IPS DF 6.9 (cell line): ENCODE measurements around the gene BNIPL.
A peak's percentile ranks its signal among the peaks of the same experiment; 100 is the strongest.

ENCODE experiments used
- DNase-seq: peaks from one replicate; pipeline ENCODE4 v3.0.0-alpha.2; 2013; ENCODE audit warnings: low read depth, low spot score
- H3K27ac ChIP-seq: one replicate; pipeline ENCODE4 v1.5.1; 2013; ENCODE audit warnings: low read length, control low read depth
- H3K27me3 ChIP-seq: 2 replicates; pipeline ENCODE4 v1.6.1; 2013; ENCODE audit warnings: mild to moderate bottlenecking, low read length; ENCODE audit not compliant: control insufficient read depth, insufficient read depth
- H3K36me3 ChIP-seq: 2 replicates; pipeline ENCODE4 v1.6.1; 2013; ENCODE audit warnings: low read length; ENCODE audit not compliant: control insufficient read depth, insufficient read depth
- H3K4me1 ChIP-seq: 2 replicates; pipeline ENCODE4 v1.6.1; 2013; ENCODE audit warnings: low read length; ENCODE audit not compliant: control insufficient read depth, insufficient read depth
- H3K4me3 ChIP-seq: 2 replicates; pipeline ENCODE4 v1.5.1; 2013; ENCODE audit warnings: mild to moderate bottlenecking, low read length
- H3K9me3 ChIP-seq: 2 replicates; pipeline ENCODE4 v1.6.1; 2013; ENCODE audit warnings: low read length, inconsistent platforms; ENCODE audit not compliant: control insufficient read depth, insufficient read depth
- WGBS: extraction: QIAGEN DNeasy Blood & Tissue Kit; methylation state at CpG from one replicate; pipeline ENCODE4 v1.1.7; 2013; ENCODE audit warnings: mixed read lengths, missing lambda C conversion rate; ENCODE audit not compliant: insufficient read length, insufficient coverage; 5-methylcytosine and 5-hydroxymethylcytosine counted together

BNIPL gene

DNA sequence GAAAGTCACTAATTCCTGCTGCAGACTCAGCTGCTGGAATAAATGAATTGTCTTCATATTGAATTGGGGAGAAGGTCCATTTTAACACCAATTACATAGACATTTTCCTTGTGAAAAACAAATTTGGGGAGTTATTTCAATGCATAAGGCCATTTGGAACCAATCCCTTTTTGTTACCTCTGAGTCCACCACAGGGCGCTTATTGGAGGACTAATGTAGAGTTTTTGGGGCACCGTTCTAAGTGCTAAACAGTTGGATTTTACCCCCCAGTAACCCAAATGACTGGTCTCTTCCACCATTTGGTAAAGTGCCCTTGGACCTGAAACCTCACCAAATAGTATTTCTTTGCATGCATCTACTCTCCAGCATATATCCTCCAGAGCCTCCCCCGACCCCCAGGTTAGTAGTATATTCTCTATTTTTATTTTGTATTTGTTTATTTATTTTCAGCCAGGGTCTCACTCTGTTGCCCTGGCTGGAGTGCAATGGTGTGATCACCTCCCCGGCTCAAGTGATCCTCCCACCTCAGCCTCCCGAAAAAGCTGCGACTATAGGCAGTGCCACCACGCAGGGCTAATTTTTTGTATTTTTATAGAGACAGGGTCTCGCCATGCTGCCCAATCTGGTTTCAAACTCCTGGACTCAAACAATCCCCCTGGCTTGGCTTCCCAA is 26.6 kb upstream of the BNIPL start:
- H3K36me3 ChIP-seq: no peaks in the 10 kb centered on the region
- H3K4me3 ChIP-seq: no peak overlapping the region
- peaks cover 2% of the 10 kb centered on the region; the same call in 1 of the 2 replicates for H3K4me1 ChIP-seq
- no peaks in the 10 kb centered on the region for H3K9me3 ChIP-seq
- no peaks in the 10 kb centered on the region for H3K27me3 ChIP-seq
- DNase-seq: no peak
- no CpG with 5 or more reads among the region's 8 CpGs for WGBS
- no peak overlapping the region for H3K27ac ChIP-seq

DNA sequence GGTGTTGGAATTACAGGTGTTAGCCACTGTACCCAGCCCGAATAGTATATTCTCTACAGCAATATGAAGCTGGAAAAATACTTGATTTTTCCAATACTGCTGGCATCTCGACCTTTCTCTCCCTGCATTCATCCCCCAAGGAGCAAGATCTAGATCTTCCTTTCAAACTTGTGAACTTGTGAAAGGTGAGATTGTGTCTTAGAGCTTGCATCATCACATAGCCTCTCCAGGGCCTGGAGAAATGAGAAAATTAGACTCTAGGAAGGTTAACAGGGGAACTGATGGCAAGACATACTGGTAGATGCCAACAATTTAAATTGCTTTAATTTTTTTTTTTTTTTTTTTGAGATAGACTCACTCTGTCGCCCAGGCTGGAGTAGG is 26.1 kb upstream of the BNIPL start:
- WGBS: no CpG with 5 or more reads among the region's 3 CpGs
- no peaks in the 10 kb centered on the region for H3K9me3 ChIP-seq

DNA sequence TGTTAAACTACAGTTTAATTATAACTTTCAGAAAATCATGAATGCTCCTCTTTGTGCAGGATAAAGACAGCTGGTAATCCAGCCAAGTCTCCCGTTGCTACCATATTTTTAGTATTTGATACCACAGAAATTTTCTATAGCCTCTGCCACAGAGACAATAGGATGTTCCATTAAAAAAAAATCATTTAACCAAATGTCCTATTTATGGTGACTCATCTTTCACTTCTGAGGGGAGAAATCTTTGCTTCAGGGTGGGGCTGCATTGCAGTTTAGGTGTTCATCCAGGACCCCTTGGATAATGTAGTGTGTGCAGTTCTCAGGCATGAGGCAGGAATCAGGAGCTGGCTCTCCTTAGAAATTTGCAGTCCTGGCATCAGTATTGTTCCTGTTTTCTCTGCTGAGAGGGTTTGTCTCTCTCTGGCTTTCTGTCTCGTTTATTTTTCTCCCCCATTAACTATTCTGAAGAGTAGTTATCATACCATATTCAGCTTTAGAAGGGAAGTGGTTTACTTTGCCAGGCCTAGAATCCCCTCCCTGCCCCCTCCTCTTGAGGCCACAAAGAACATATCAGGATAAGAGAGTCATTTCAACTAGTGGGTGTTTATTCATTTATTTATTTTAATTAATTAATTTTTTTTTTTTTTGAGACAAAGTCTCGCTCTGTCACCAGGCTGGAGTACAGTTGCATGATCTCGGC is 25.1 kb upstream of the BNIPL start:
- H3K4me1 ChIP-seq: no peaks in the 10 kb centered on the region
- WGBS: no CpG with 5 or more reads among the region's 4 CpGs
- no peak for DNase-seq
- no peaks in the 10 kb centered on the region for H3K36me3 ChIP-seq
- no peaks in the 10 kb centered on the region for H3K9me3 ChIP-seq
- no peak overlapping the region for H3K27ac ChIP-seq
- no peaks in the 10 kb centered on the region for H3K27me3 ChIP-seq
- no peak overlapping the region for H3K4me3 ChIP-seq

More for the DNA sequence above, 26.1 kb upstream of the BNIPL start:
- no peak for DNase-seq
- H3K27ac ChIP-seq: no peak overlapping the region
- H3K36me3 ChIP-seq: no peaks in the 10 kb centered on the region
- no peaks in the 10 kb centered on the region for H3K27me3 ChIP-seq
- H3K4me3 ChIP-seq: no peak overlapping the region
- H3K4me1 ChIP-seq: peaks cover 2% of the 10 kb centered on the region; the same call in 1 of the 2 replicates

DNA sequence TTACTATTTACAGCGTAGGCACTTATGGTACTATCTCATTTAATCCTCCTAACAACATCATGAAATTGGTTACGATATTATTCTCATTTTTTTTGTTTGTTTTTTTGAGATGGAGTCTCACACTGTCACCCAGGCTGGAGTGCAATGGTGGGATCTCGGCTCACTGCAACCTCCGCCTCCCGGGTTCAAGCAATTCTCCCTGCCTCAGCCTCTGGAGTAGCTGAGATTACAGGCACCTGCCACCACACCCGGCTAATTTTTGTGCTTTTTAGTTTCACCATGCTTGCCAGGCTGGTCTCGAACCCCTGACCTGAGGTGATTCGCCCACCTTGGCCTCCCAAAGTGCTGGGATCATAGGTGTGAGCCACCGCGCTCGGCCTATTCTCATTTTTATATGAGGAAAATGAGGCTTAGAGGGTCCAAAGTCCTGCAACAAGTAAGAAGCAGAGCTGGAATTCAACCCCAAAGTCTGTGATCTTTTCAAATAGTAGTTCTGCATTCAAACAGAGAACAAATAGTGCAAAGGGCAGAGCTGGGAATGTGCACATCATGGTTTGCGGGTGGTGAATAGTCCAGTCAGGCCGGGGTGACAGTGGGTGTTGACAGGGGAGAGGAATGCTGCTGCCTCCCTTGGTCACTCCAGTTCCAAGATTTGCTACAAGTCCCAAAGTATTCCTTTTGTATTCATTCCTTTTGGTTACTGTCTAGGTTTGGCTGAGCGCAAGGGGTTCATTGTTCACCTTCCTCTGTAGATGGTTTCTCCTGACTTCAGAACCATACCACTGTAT is 23.5 kb upstream of the BNIPL start:
- no peak overlapping the region for H3K27ac ChIP-seq
- no CpG with 5 or more reads among the region's 14 CpGs for WGBS
- H3K36me3 ChIP-seq: no peaks in the 10 kb centered on the region
- H3K9me3 ChIP-seq: no peaks in the 10 kb centered on the region
- no peak overlapping the region for H3K4me3 ChIP-seq
- DNase-seq: no peak
- no peaks in the 10 kb centered on the region for H3K4me1 ChIP-seq
- no peaks in the 10 kb centered on the region for H3K27me3 ChIP-seq

DNA sequence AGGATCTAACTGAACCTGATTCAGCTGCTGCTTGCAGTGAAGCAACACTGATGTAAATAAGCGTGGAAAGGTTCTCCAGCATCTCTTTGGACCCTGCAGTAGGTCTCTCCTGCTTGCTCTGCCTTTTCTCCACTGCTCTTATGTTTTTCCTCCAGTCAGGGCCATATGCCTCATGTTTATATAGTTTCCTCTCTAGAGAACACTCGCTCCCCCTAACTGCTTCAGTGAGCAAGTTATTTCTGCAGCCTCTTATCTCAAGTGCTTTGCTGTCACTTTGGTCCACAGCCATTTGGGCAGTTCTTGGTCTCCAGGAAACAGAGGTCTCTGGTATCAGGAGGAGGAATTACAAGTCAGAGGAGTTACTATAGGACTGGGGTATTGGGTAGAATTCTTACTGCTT is 22.9 kb upstream of the BNIPL start:
- H3K27ac ChIP-seq: no peak overlapping the region
- H3K27me3 ChIP-seq: no peaks in the 10 kb centered on the region
- DNase-seq: no peak
- H3K4me1 ChIP-seq: no peaks in the 10 kb centered on the region
- H3K36me3 ChIP-seq: no peaks in the 10 kb centered on the region
- no peaks in the 10 kb centered on the region for H3K9me3 ChIP-seq
- no peak overlapping the region for H3K4me3 ChIP-seq
- WGBS: no CpG with 5 or more reads among the region's 2 CpGs

- Histone ChIP-seq H3K27ac (no peak overlapping the region), H3K36me3 (peaks cover 11% of the 10 kb centered on the region; the same call in 1 of the 2 replicates), H3K27me3 (no peaks in the 10 kb centered on the region), H3K4me3 (no peak overlapping the region), H3K4me1 (no peaks in the 10 kb centered on the region), H3K9me3 (no peaks in the 10 kb centered on the region)
- DNase-seq: peak; percentile 87
- no CpG with 5 or more reads among the region's 6 CpGs for WGBS
These were observed 11.7 kb upstream of the BNIPL start for GRCh38 chr1:151024540-151025146.

DNA sequence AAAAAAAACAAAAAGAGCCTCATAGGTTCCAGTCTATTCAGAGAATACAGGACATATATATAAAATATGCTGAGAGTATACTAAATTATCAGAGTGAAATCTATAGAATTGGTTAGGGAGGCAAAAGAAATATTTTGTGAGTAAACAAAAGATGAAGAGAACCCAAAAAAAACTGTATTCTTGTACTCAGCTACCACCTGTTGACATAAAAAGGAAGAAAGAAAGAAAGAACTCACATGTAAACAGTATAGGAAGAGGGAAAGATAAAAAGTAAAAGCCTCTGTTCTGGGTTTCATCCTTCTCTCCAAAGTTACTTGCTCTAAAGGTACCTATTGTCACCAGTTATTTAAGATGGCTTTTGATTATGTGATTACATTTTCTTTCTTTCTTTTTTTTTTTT is 9.9 kb upstream of the BNIPL start:
- no peaks in the 10 kb centered on the region for H3K4me1 ChIP-seq
- H3K27ac ChIP-seq: no peak overlapping the region
- peaks cover 12% of the 10 kb centered on the region; the same call in 1 of the 2 replicates for H3K36me3 ChIP-seq
- no peak overlapping the region for H3K4me3 ChIP-seq
- no peaks in the 10 kb centered on the region for H3K27me3 ChIP-seq
- no peaks in the 10 kb centered on the region for H3K9me3 ChIP-seq
- no peak for DNase-seq

DNA sequence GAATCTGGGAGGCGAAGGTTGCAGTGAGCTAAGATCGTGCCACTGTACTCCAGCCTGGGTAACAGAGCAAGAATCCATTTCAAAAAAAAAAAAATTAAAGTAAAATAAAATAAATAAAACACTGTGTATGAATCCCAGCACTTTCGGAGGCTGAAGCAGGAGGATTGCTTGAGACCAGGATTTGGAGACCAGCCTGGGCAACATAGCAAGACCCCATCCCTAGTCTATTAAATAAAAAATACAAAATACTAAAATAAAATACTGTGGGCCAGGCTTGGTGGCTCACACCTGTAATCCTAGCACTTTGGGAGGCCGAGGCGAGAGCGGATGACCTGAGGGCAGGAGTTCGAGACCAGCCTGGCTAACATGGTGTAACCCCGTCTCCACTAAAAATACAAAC is 4.2 kb upstream of the BNIPL start:
- WGBS: no CpG with 5 or more reads among the region's 8 CpGs
- H3K27ac ChIP-seq: no peak overlapping the region
- no peaks in the 10 kb centered on the region for H3K9me3 ChIP-seq
- DNase-seq: no peak
- no peaks in the 10 kb centered on the region for H3K27me3 ChIP-seq
- H3K4me1 ChIP-seq: peaks cover 5% of the 10 kb centered on the region
- peaks cover 14% of the 10 kb centered on the region; the same call in 1 of the 2 replicates for H3K36me3 ChIP-seq
- H3K4me3 ChIP-seq: no peak overlapping the region

DNA sequence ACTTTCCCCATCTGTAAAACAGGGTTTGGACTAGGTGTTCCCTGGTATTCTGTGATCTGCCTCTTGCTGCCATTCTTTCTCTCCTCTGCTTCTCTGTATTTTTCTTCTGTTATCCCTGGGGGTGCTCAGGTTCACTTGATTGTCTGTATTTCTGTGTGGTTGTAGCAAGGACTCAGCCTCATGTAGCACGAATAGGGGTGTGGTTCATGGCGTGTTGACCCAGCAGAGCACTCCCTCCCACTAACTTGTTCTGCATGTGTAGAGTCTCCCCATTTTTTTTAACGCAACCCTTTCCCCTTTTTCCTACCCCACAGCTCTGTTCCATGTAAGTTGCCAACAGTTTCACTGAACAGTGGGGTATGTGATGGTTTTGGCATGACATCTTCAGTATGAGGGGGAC is 1.2 kb upstream of the BNIPL start:
- Histone ChIP-seq H3K36me3 (peaks cover 8% of the 10 kb centered on the region; the same call in 1 of the 2 replicates), H3K27me3 (no peaks in the 10 kb centered on the region)
- WGBS: no CpG with 5 or more reads among the region's 3 CpGs

GRCh38 chr1:151037032-151037431 is 646 bp downstream of the BNIPL start:
- H3K4me1 ChIP-seq: peaks cover 6% of the 10 kb centered on the region

More for the DNA sequence above, 1.2 kb upstream of the BNIPL start:
- H3K9me3 ChIP-seq: no peaks in the 10 kb centered on the region
- H3K4me1 ChIP-seq: peaks cover 6% of the 10 kb centered on the region
- no peak overlapping the region for H3K27ac ChIP-seq
- DNase-seq: no peak
- no peak overlapping the region for H3K4me3 ChIP-seq

More at GRCh38 chr1:151037032-151037431, 646 bp downstream of the BNIPL start:
- no CpG with 5 or more reads among the region's 6 CpGs for WGBS
- Histone ChIP-seq H3K36me3 (peaks cover 6% of the 10 kb centered on the region; the same call in 1 of the 2 replicates), H3K27me3 (no peaks in the 10 kb centered on the region), H3K4me3 (no peak overlapping the region), H3K9me3 (no peaks in the 10 kb centered on the region), H3K27ac (no peak overlapping the region)
- DNase-seq: no peak
